K562 (cell line): ENCODE data around the gene TPCN1. TPM values are rescaled to one million over a fixed set of nuclear protein-coding genes. Genes with fewer than 3 reads are reported as not detected.

Source experiments
- BDP1 ChIP-seq: IDR thresholded peaks from 3 replicates; pipeline ENCODE4 v1.6.1; 2011; ENCODE audit not compliant: insufficient read length, insufficient read depth
- HDAC3 ChIP-seq: fragments of 450-650 bp; IDR thresholded peaks from 2 replicates; pipeline ENCODE4 v1.6.1; 2018; ENCODE audit warnings: borderline replicate concordance, mild to moderate bottlenecking, moderate library complexity; ENCODE audit not compliant: partially characterized antibody
- PREB ChIP-seq: sonication (generic); formaldehyde crosslinking; IDR thresholded peaks from 2 replicates; pipeline ENCODE4 v1.8.1; 2023; ENCODE audit warnings: mild to moderate bottlenecking, missing genetic modification reagents
- REST ChIP-seq, 2 experiments: fragments of 450-650 bp; formaldehyde crosslinking in 1 of 2; IDR thresholded peaks; 2 replicates each; pipeline versions ENCODE4 v1.4.0 to v1.6.1; 2014 to 2020; ENCODE audit warnings: mild to moderate bottlenecking in 2 of 2, borderline replicate concordance in 1 of 2, low read depth in 1 of 2
- ZNF398 ChIP-seq: fragments of 250-450 bp; sonication (Bioruptor Pico); IDR thresholded peaks from 2 replicates; pipeline ENCODE4 v1.8.0; 2021; ENCODE audit warnings: moderate library complexity, mild to moderate bottlenecking, inconsistent platforms
- polyA plus RNA-seq, 8 experiments: library from polyadenylated mRNA; depleted of rRNA in 4 of 8; stranded (reverse) in 5 of 8; unstranded in 3 of 8; fragments of >200 nt; fragmentation: Nextera tagmentation in 2 of 8; fragmentation: Illumina TruSeq in 1 of 8; extraction: Ambion mirVana in 2 of 8; extraction: Trizol in 1 of 8; gene quantifications; 2 replicates each; pipeline versions ENCODE4 v1.2.1 to v1.2.3, GENCODE V29; 2011 to 2014; ENCODE audit warnings: inconsistent platforms in 1 of 8, missing spikeins in 1 of 8
- total RNA-seq, 7 experiments: library from RNA; depleted of rRNA in 6 of 7; stranded (reverse); fragments of >200 nt in 6 of 7; fragmentation: Illumina TruSeq in 2 of 7; extraction: Trizol in 2 of 7; gene quantifications; 2 replicates each; pipeline versions ENCODE4 v1.2.1 to v1.2.3, GENCODE V29; 2011 to 2021; ENCODE audit warnings: low replicate concordance in 1 of 7

TPCN1 gene
- total and polyA plus RNA-seq, 9 of the 15 experiments (the other 6 are each of a cell fraction or from before 2014, with no cell fraction given), result 0.80 to 23.8 (median 7.4) TPM

GRCh38 chr12:113196990-113197389 lies 24.3 kb upstream of the TPCN1 start (continued):
- TF ChIP-seq REST (IDR thresholded peaks at IDR 0.05; ENCODE audit: borderline replicate concordance) (peak; percentile 74; the same call in 1 of the 2 replicates), REST (CRISPR knock-in tag; IDR thresholded peaks at IDR 0.05; ENCODE audit: low read depth) (no peak), BDP1 (no peak), PREB (CRISPR knock-in tag) (no peak), HDAC3 (no peak), ZNF398 (CRISPR knock-in tag) (no peak)
- TF ChIP-seq, all 486 proteins: peak for 18
